Brain pericyte (primary cell): Measurements from ENCODE around the gene QRSL1.
"Not testable (repeated sequence)": the region's sequence is repeated elsewhere in the genome, so short reads cannot be mapped to it uniquely, and the experiment has no call there.

Experiments used
- DNase-seq: peaks from one replicate; pipeline ENCODE4 v3.0.0-alpha.2; 2012; ENCODE audit warnings: low read depth, low spot score

QRSL1 gene

DNA sequence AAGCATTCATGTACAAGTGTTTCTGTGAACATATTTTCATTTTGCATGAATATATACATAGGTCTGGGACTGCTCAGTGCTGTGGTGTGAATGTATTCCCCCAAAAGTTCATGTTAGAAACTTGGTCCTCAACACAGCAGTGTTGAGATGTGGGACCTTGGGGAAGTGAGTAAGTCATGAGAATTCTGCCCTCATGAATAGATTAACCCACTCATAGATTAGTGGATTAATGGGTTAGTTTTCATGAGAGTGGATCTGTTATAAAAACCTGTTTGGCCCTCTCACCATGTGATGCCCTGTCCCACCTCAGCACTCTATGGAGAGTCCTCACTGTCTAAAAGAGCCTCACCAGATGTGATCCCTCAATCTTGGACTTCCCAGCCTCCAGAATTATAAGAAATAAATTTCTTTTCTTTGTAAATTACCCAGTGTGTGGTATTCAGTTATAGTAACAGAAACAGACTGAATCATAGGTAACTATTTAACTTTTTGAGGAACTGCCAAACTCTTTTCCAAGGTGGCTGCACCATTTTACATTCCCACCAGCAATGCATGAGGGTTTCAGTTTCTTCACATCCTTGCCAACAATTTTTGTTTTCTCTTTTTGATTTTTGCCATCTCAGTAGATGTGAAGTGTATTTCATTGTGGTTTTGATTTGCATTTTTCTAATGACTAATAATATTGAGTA is 45.3 kb downstream of the QRSL1 start:
- no peak for DNase-seq

DNA sequence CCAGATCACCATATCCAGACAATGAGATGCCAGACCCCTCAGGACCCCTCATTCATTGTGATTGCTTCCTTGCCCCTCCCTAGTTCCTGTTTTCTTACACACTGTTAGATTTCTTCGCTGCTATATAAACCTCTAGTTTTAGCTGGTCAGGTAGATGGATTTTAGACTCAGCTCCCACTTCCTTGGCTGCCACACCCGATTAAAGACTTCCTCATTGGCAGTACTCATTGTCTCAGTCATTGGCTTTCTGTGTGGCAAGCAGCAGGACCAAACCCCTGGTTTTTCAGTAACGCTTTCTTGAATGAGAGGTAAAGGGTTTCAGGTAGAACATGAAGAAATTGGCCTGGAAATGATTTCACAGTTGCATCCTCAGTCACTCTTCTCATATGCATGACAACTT is 47.9 kb downstream of the QRSL1 start:
- DNase-seq, result no peak

DNA sequence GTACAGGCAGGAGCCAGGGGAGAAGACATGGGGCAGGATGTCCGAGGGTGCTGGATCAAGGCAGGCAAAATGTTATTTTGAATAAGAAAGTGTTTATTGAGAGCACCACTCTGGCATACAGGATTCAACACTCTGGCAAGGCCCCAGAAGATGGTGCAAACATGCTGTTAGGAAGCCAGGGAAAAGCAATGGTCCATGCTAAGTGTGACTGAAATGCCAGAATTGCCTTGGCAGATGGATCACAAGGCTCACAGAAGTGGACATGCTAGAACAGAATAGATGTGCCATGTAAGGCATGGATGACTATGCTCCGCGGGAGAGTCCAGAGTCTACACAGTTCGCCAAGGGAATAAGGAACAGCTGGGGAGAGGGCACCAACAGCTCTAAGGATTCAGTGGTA is 54.6 kb downstream of the QRSL1 start:
- no peak for DNase-seq

DNA sequence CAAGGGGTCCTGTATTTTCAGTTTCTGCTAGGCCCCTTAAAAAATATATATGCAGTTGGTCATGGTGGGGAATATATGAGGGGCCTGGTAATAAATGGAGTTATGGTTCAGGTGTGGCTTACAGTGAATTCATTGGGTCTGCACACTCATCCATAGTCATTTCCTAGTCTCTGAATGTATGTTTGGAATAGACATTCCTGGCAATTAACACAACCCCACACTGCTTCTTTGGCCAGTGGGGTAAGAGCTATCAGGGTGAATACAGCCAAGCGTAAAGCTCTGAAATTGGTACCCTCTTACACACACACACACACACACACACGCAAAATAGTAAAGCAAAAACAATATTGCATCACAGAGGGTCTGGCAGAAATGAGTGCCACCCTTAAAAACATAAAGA is 56.5 kb downstream of the QRSL1 start:
- no peak for DNase-seq

DNA sequence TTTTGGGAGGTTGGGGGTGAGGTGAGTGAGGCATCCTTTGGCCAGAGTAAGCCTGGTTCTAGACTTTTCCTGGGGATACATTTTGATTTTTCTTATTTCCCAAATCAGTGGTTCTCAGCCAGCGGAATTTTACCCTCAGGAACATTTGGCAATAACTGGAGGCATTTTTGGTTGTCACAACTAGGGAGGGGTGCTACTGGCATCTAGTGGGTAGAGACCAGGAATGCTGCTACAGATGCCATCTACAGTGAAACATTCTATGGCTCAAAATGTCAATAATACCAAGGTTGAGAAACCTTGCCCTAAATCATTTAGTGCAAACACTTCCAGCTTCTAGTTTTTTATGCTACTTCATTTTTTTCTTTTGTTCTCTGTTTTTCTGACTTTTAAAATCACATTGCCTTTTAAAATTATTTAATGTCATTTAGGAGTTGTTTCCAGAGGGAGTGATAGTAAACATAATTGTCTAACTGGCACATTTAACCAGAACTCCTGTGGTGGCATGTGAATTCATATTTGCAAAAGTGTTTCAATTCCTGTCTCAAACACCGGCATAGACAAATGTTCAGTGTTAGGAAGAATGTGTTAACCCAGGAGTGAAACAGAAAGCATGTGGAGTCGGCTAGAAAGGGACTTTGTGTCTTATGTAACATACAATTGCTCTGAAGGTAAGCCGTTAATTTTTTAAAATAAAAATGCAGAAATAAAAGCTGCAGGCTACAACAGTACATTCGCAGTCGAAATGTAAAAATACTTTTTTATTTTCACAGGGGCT is 59.0 kb downstream of the QRSL1 start:
- DNase-seq, result no peak

DNA sequence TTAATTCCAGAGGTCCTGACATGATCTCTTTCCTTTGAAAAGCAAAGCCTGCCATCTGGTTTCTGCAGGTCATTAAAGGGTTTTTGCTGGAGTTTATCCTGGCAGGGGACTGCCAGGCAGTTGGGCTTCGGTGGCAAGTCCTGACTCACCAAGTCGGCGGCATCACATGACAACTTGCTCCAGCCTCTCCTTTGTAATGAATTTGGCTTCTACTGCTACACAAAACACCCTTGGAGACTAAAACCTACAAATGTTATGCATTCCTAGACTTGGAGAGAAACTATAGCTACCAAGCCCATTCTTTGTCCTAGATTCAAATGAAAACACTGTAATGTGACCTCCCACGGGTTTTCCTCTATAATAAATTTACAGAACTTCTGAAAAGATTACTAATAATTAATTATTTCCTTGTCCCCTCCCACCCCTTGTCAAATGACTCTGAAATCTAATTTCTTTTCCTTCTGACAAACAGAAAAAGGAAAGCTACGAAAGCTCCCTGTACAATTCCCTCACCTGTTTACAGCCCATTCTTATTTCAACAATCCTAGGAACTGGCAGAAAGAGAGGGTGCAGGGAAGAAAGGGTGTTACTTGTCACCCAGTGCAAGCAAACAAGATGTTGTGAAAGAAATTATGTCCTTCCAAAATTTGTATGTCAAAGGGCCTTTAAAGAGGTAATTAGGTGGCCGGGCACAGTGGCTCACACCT is 62.9 kb downstream of the QRSL1 start:
- DNase-seq, result no peak

DNA sequence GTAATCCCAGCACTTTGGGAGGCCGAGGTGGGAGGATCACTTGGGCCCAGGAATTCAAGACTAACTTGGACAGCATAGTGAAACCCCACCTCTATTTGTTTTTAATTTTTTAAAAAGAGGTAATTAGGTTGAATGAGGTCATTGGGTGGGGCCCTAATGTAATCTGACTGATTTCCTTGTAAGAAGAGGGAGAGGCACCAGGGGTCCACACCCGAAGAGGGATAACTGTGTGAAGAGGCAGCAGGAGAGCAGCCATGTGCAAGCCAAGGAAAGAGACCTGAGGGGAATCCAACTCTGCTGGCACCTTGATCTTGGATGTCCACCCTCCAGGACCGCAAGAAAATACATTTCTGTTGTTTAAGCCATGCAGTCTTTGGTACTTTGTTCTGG is 63.4 kb downstream of the QRSL1 start:
- DNase-seq, result no peak

DNA sequence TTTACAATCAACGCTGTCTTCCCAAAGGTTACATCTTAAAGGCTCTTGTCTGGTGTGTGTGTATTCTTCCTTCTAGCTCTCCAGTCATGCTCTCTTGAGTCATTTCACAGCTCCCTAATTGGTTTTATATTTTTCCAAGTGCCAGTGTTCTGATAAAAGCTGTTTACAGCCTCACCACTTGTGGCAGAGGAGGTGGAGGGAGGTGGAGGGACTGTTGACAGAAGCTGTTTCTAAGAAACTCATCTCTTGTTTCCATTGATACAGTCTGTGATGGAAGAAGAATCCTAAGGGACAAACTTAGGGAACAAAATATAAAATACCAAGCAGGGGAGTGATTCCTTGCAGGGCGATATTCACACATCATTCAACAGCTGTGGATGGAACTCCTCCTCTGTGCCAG is 64.0 kb downstream of the QRSL1 start:
- DNase-seq, result no peak

DNA sequence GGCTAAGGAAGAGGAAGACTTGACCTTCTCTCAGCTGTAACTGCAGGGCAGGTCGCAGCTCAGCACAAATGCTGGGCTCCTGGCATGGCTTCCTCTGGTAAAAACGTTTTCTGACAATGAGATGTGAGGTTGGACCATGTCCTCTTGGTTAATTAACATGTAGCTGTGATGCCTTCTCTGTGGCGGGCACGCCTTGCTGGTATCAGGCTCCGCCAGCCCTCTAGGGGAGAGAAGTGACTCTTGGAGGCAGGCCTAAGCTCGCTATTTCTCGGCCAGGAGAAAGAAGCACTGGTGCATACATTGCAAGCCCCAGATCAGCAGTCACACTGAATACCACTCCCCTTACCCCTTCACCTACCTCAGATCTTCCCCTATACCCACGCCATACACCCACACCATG is 65.0 kb downstream of the QRSL1 start:
- DNase-seq, result no peak

DNA sequence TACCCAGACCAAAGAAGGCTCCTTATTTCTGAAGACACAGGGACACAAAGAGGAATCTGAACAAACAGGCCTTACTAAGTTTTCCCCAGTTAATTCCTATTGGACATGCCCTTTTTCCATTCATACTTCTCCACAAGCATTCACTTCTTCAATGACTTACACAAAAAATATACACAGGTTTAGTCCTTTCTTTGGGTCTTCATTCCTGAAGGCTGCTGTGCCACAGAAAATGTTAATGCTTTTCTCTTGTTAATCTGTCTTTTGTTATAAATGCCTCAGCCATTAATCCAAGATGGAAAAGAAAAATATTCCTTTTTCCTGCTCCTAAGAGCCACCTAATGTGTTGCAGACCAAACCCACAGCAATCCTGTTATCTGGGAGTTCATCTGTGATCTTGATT is 71.2 kb downstream of the QRSL1 start:
- no peak for DNase-seq

DNA sequence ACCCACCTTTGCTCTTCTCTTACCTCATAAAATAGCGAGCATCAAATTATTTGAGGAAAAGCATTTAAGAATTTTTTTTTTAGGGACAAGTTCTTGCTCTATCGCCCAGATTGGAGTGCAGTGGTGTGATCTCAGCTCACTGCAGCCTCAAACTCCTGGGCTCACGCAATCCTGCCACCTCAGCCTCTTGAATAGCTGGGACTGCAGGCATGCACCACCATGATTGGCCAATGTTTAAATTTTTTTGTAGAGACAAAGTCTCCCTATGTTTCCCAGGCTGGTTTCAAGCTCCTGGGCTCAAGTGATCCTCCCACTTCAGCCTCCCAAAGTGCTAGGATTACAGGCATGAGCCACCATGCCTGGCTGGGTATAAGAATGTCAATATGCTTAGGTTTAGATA is 71.8 kb downstream of the QRSL1 start:
- DNase-seq, result not testable (repeated sequence)

DNA sequence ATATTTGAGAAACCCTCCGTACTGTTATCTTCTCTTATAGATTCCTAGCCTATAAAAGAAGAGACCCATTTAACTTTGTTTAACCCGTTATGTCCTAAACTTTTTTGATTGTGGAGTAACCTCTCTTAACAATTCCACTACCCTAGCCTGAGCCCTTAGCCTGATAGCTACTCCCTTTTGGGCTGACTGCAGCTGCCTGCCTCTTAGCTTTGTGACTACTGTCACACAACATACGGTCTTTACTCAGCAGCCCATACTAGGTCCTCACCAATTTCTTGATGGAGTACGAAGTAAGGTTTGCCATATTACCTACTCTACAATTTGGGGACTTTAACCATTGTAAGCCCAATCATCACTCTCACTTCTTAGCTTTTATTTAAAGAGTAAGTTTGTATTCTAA is 72.7 kb downstream of the QRSL1 start:
- no peak for DNase-seq

DNA sequence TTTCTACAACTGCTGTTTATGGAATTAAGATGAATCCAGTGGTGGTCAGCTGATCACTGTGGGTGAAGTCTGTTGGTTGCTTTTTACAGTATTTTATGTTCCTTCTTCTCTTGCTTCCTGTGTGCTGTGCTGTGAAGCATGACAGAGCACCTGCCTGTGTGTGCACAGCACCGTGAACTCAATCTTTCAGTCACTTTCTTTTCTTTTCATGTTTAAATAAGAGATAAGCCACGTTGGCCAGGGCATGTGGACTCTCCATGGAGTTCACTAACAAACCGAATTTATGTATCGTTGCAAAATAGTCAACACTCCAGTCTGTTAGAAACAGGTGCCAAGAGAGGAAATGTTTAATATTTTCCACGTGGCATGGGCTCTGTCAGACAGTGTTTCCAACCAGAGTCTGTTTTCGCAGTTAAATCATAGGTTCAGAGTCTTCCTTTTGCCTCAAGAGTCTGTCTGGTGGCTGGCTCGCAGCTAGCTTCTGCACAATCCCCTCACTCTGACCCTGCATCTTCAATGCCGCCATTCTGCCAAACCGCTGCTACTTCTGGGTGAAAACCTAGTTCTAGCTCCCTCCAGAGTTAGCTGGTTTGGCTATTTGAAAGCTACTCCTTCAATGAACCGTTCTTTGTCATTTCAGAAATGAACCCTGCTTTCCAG is 73.2 kb downstream of the QRSL1 start:
- no peak for DNase-seq

DNA sequence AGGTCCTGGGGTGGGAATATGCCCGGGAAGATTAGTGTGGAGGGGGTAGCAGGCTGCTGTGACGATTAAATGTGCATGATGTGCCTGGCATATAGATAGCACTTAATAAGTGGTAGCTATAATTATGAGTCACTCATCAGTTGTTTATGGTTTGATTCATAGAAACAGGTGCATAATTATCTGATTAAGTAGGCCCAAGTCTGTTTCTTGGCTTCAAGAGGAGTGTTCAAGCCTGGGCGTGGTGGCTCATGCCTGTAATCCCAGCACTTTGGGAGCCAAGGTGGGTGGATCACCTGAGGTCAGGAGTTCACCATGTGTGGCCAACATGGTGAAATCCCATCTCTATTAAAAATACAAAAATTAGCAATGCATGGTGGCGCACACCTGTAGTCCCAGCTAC is 74.9 kb downstream of the QRSL1 start:
- DNase-seq, result no peak

DNA sequence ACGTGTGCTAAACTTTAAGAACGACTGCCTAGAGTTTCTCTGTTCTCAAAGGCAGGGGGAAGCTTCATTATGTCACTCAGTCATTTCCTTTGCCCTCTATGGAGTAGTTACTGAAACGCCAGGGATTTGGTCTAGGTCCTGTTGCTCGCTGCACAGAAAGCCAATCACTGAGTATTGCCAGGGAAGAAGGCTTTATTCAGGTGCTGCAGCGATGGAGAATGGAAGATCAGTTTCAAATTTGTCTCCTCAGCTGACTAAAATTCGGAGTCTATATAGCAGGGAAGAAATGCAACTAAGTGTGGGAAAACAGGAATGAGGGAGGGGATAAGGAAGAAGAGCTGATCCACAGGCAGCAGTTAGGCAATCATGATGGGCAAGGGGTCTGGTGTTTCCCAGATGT is 75.8 kb downstream of the QRSL1 start:
- DNase-seq, result no peak

DNA sequence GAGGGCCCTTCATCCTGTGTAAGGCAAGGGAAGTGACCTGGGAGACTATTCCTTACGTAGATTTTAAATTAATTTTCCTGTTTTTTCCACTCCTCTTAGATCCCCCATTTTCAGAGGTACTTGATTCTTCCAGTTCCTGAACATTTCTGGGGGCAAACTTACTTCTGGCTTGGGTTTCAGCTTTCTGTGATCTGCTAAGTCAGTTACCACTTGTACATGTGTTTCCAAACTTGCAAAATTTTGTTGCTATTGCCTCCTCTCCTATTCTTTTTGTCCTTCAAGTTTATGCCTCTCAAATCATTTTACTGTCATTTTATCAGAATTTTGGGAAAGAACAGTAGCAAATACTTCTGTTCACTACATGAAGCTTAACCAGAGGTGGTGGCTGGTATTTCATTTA is 81.2 kb downstream of the QRSL1 start:
- DNase-seq, result no peak

DNA sequence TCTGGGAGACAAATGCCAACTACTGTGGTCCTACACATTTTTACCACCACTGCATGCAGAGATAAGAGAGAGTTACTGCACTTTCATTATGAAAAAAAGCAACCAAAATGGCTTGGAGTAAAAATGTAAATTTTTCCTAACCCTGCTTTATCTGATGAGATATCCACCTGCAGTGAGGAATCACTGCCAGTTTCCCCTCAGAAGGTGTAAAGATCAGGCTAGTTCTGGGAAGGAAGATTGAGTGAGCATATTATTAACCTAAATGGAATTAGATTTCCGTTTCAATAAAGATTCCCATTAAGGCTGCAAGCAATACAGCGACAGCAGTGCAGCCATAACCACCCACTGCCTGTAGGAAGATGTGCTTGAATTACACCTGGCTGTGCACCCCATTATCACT is 84.9 kb downstream of the QRSL1 start:
- no peak for DNase-seq

DNA sequence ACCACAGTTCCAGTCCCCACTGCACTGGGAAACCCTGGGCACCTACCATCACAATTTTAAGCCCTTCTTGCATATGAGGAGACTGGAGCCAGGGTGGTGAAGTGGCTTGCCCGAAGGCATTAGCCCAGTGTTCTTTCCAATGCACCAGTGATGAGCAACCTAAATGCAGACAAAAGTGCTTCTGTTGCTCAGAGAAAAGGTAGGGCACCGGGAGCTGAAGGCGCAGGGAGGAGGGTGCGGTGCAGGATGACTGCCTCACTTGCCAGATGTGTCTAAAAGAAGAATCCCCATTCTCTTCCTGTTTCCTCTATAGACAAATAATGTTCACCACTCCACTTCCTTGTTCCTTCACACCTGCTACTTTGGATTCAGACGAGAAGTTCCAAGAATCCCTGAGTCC is 86.5 kb downstream of the QRSL1 start:
- no peak for DNase-seq

DNA sequence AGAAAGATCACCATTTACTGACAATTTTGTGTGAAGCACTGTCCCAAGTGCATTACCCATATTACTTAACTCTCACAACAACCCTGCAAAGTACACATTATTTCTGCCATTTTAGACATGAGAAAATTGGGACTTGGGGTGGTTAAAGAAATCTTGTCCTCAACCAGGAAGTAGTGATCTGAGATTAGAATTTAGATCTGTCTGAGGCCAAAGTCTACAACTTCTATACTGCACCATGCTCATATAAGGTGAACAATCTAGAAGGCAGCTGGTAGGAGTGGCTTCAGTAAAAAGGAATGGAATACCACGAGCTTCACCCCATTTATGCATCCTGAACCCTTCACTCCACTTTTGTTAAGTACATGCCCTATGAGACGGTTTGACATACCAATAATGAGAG is 87.6 kb downstream of the QRSL1 start:
- DNase-seq, result no peak
